HEK293 (cell line): ENCODE measurements around the gene EBP.

Experiments
- GLI4 ChIP-seq: fragments of 450-650 bp; formaldehyde crosslinking; IDR thresholded peaks from 2 replicates; pipeline ENCODE4 v1.5.1; 2016; ENCODE audit warnings: missing biosample characterization, missing genetic modification characterization
- GLIS1 ChIP-seq: fragments of 450-650 bp; formaldehyde crosslinking; IDR thresholded peaks from 2 replicates; pipeline ENCODE4 v1.5.1; 2016; ENCODE audit warnings: missing biosample characterization, missing genetic modification characterization
- GLIS2 ChIP-seq: fragments of 450-650 bp; formaldehyde crosslinking; IDR thresholded peaks from 2 replicates; pipeline ENCODE4 v1.5.1; 2016; ENCODE audit warnings: missing biosample characterization, missing genetic modification characterization
- INSM2 ChIP-seq: fragments of 450-650 bp; formaldehyde crosslinking; IDR thresholded peaks from 2 replicates; pipeline ENCODE4 v1.5.1; 2016; ENCODE audit warnings: missing biosample characterization, missing genetic modification characterization
- KLF10 ChIP-seq: fragments of 450-650 bp; IDR thresholded peaks from 2 replicates; pipeline ENCODE4 v1.5.1; 2018; ENCODE audit warnings: missing biosample characterization, mild to moderate bottlenecking, missing genetic modification characterization
- KLF16 ChIP-seq: fragments of 450-650 bp; formaldehyde crosslinking; IDR thresholded peaks from 2 replicates; pipeline ENCODE4 v1.5.1; 2017; ENCODE audit warnings: missing biosample characterization, missing genetic modification characterization
- KLF8 ChIP-seq: fragments of 450-650 bp; formaldehyde crosslinking; IDR thresholded peaks from 2 replicates; pipeline ENCODE4 v1.5.1; 2016; ENCODE audit warnings: missing biosample characterization, missing genetic modification characterization
- MEIS1 ChIP-seq: sonication (generic); formaldehyde crosslinking; IDR thresholded peaks from 2 replicates; pipeline ENCODE4 v1.8.1; 2022; ENCODE audit warnings: missing genetic modification reagents, mild to moderate bottlenecking, borderline replicate concordance
- PRDM10 ChIP-seq: fragments of 450-650 bp; formaldehyde crosslinking; IDR thresholded peaks from 2 replicates; pipeline ENCODE4 v1.5.1; 2016; ENCODE audit warnings: missing biosample characterization, missing genetic modification characterization
- SCRT2 ChIP-seq: fragments of 450-650 bp; formaldehyde crosslinking; IDR thresholded peaks from 2 replicates; pipeline ENCODE4 v1.5.1; 2016; ENCODE audit warnings: missing biosample characterization, missing genetic modification characterization
- YY2 ChIP-seq: fragments of 450-650 bp; formaldehyde crosslinking; IDR thresholded peaks from 2 replicates; pipeline ENCODE4 v1.5.1; 2016; ENCODE audit warnings: missing biosample characterization, missing genetic modification characterization
- ZBTB10 ChIP-seq: fragments of 450-650 bp; formaldehyde crosslinking; IDR thresholded peaks from 2 replicates; pipeline ENCODE4 v1.5.1; 2016; ENCODE audit warnings: missing biosample characterization, missing genetic modification characterization
- ZBTB21 ChIP-seq: fragments of 450-650 bp; formaldehyde crosslinking; IDR thresholded peaks from 2 replicates; pipeline ENCODE4 v1.5.1; 2017; ENCODE audit warnings: missing biosample characterization, missing genetic modification characterization
- ZBTB44 ChIP-seq: fragments of 450-650 bp; IDR thresholded peaks from 2 replicates; pipeline ENCODE4 v1.5.1; 2018; ENCODE audit warnings: missing biosample characterization, mild to moderate bottlenecking, missing genetic modification characterization
- ZBTB48 ChIP-seq: fragments of 450-650 bp; formaldehyde crosslinking; IDR thresholded peaks from 2 replicates; pipeline ENCODE4 v1.5.1; 2016; ENCODE audit warnings: missing biosample characterization, missing genetic modification characterization
- ZBTB8A ChIP-seq: fragments of 450-650 bp; formaldehyde crosslinking; IDR thresholded peaks from 2 replicates; pipeline ENCODE4 v1.5.1; 2016; ENCODE audit warnings: missing biosample characterization, missing genetic modification characterization
- ZEB2 ChIP-seq: fragments of 450-650 bp; formaldehyde crosslinking; IDR thresholded peaks from 2 replicates; pipeline ENCODE4 v1.5.1; 2016; ENCODE audit warnings: missing biosample characterization, missing genetic modification characterization
- ZFHX2 ChIP-seq: fragments of 450-650 bp; formaldehyde crosslinking; conservative IDR thresholded peaks from 2 replicates; pipeline ENCODE4 v1.5.1; 2016; ENCODE audit warnings: missing biosample characterization, missing genetic modification characterization
- ZIC2 ChIP-seq: fragments of 450-650 bp; formaldehyde crosslinking; IDR thresholded peaks from 2 replicates; pipeline ENCODE4 v1.5.1; 2016; ENCODE audit warnings: missing biosample characterization, missing genetic modification characterization
- ZNF2 ChIP-seq: fragments of 450-650 bp; formaldehyde crosslinking; IDR thresholded peaks from 2 replicates; pipeline ENCODE4 v1.5.1; 2016; ENCODE audit warnings: missing biosample characterization, missing genetic modification characterization
- ZNF394 ChIP-seq: fragments of 450-650 bp; formaldehyde crosslinking; IDR thresholded peaks from 2 replicates; pipeline ENCODE4 v1.5.1; 2016; ENCODE audit warnings: missing biosample characterization, missing genetic modification characterization, mild to moderate bottlenecking, moderate library complexity, borderline replicate concordance
- ZNF513 ChIP-seq: fragments of 450-650 bp; IDR thresholded peaks from 2 replicates; pipeline ENCODE4 v1.5.1; 2018; ENCODE audit warnings: missing biosample characterization, missing genetic modification characterization
- ZNF521 ChIP-seq: fragments of 450-650 bp; formaldehyde crosslinking; IDR thresholded peaks from 2 replicates; pipeline ENCODE4 v1.5.1; 2017; ENCODE audit warnings: missing biosample characterization, mild to moderate bottlenecking, missing genetic modification characterization
- ZNF580 ChIP-seq: fragments of 450-650 bp; formaldehyde crosslinking; IDR thresholded peaks from 2 replicates; pipeline ENCODE4 v1.5.1; 2016; ENCODE audit warnings: missing biosample characterization, missing genetic modification characterization
- ZNF596 ChIP-seq: fragments of 450-650 bp; IDR thresholded peaks from 2 replicates; pipeline ENCODE4 v1.5.0; 2018; ENCODE audit warnings: missing biosample characterization, mild to moderate bottlenecking, missing genetic modification characterization, moderate library complexity
- ZNF600 ChIP-seq: fragments of 450-650 bp; formaldehyde crosslinking; IDR thresholded peaks from 2 replicates; pipeline ENCODE4 v1.5.1; 2016; ENCODE audit warnings: missing biosample characterization, missing genetic modification characterization
- ZNF629 ChIP-seq: fragments of 450-650 bp; formaldehyde crosslinking; IDR thresholded peaks from 2 replicates; pipeline ENCODE4 v1.5.1; 2017; ENCODE audit warnings: missing biosample characterization, missing genetic modification characterization
- ZNF76 ChIP-seq: fragments of 450-650 bp; formaldehyde crosslinking; IDR thresholded peaks from 2 replicates; pipeline ENCODE4; 2016; ENCODE audit warnings: low read depth, missing biosample characterization, missing genetic modification characterization, borderline replicate concordance
- ZXDB ChIP-seq: fragments of 450-650 bp; formaldehyde crosslinking; IDR thresholded peaks from 2 replicates; pipeline ENCODE4 v1.5.1; 2016; ENCODE audit warnings: missing biosample characterization, missing genetic modification characterization

Gene EBP

GRCh38 chrX:48539345-48540027, 17.9 kb downstream of the EBP start, which contains the start of gene TBC1D25 (continued):
- TF ChIP-seq ZBTB10: peak; percentile 61; the same call in 1 of the 2 replicates
- no peak for TF ChIP-seq ZBTB44 (tag by site-specific recombination)
- TF ChIP-seq KLF16: peak; percentile 71
- TF ChIP-seq ZNF521 (tag by site-specific recombination): no peak
- TF ChIP-seq ZNF394 (tag by site-specific recombination): peak; percentile 34; the same call in 1 of the 2 replicates
- peak; percentile 75 for TF ChIP-seq ZFHX2 (tag by site-specific recombination)
- TF ChIP-seq ZNF76 (tag by site-specific recombination): peak; percentile 73; the same call in 1 of the 2 replicates
- TF ChIP-seq ZBTB48 (tag by site-specific recombination): peak; percentile 36; the same call in 1 of the 2 replicates
- TF ChIP-seq GLI4 (tag by site-specific recombination): peak; percentile 78; the same call in 1 of the 2 replicates
- peak; percentile 93 for TF ChIP-seq KLF10 (tag by site-specific recombination)
- TF ChIP-seq ZNF600: peak; percentile 76
- TF ChIP-seq ZBTB8A (tag by site-specific recombination): peak; percentile 94
- peak; percentile 72 for TF ChIP-seq PRDM10 (tag by site-specific recombination)
- peak; percentile 96 for TF ChIP-seq GLIS2 (tag by site-specific recombination)
- no peak for TF ChIP-seq SCRT2 (tag by site-specific recombination)
- peak; percentile 99 for TF ChIP-seq ZNF629 (tag by site-specific recombination)
- peak; percentile 17; the same call in 1 of the 2 replicates for TF ChIP-seq INSM2
- peak; percentile 67 for TF ChIP-seq KLF8 (tag by site-specific recombination)
- TF ChIP-seq ZXDB (tag by site-specific recombination): peak; percentile 34; the same call in 1 of the 2 replicates
- TF ChIP-seq MEIS1 (CRISPR knock-in tag): no peak
- peak; percentile 46; the same call in 1 of the 2 replicates for TF ChIP-seq ZNF2 (tag by site-specific recombination)
- TF ChIP-seq ZNF596: no peak
- 0 out of 2 replicates have a peak, but pooled peaks have one; percentile 31 for TF ChIP-seq ZIC2 (tag by site-specific recombination)
- peak; percentile 72 for TF ChIP-seq GLIS1 (tag by site-specific recombination)
- TF ChIP-seq ZNF580 (tag by site-specific recombination): 0 out of 2 replicates have a peak, but pooled peaks have one; percentile 10
- TF ChIP-seq ZEB2 (tag by site-specific recombination): peak; percentile 76; the same call in 1 of the 2 replicates
- TF ChIP-seq YY2 (tag by site-specific recombination): no peak
- peak; percentile 27; the same call in 1 of the 2 replicates for TF ChIP-seq ZNF513
- TF ChIP-seq ZBTB21: peak; percentile 99
